Right ventricle myocardium superior (tissue), 1 donor: ENCODE measurements around the gene IFI30. TPM values are rescaled to one million over a fixed set of nuclear protein-coding genes. Genes with fewer than 3 reads are reported as not detected.

Source experiments
- ATAC-seq: fragments of 200-7000 bp; cut with Tn5 transposase; one replicate; pipeline ENCODE4 v1.9.1; 2020; ENCODE audit warnings: mild to moderate bottlenecking; ENCODE audit not compliant: poor library complexity
- DNase-seq: peaks from one replicate; pipeline ENCODE4 v3.0.0-alpha.2; 2020
- intact Hi-C: fragments of 100-400 bp; cut with DNase I; formaldehyde crosslinking; loops from one replicate; pipeline ENCODE4 v1.11.2; 2022
- total RNA-seq: library from RNA; stranded (reverse); fragmentation: NEBNext Ultra II Directional; extraction: Animal tissue kit (Norgen Biotek cat#: 25700); gene quantifications from one replicate; pipeline ENCODE4 v1.2.1, GENCODE V29; 2021
- donor health status: DM: no; HTN: yes; CAD: no; lungs with severe emphysema.

The IFI30 gene
- total RNA-seq, 1 donor from 2014 or later, result 23.1 TPM

GRCh38 chr19:18167011-18167410, 6.6 kb upstream of the IFI30 start:
- intact Hi-C loops, result loop anchor here (5.0 kb wide), 1 partner anchor 55 kb away; no protein-coding TSS in a partner anchor
- no peak for ATAC-seq
- no peak for DNase-seq

GRCh38 chr19:18167975-18168645, 5.5 kb upstream of the IFI30 start:
- intact Hi-C loops, result loop anchor here (5.0 kb wide), 1 partner anchor 56 kb away; no protein-coding TSS in a partner anchor
- ATAC-seq, result peak; percentile 47
- DNase-seq, result peak; percentile 62

GRCh38 chr19:18168673-18169381, 4.8 kb upstream of the IFI30 start:
- intact Hi-C loops, result loop anchor here (5.0 kb wide), 1 partner anchor 57 kb away; no protein-coding TSS in a partner anchor
- ATAC-seq (no peak), DNase-seq (no peak)

GRCh38 chr19:18170714-18171255, 2.8 kb upstream of the IFI30 start:
- peak; percentile 67 for DNase-seq
- intact Hi-C loops, result no loop called here

GRCh38 chr19:18171605-18172327, 1.8 kb upstream of the IFI30 start:
- intact Hi-C loops, result no loop called here
- DNase-seq (no peak), ATAC-seq (no peak)

More at GRCh38 chr19:18170714-18171255, 2.8 kb upstream of the IFI30 start:
- ATAC-seq, result peak; percentile 23

- ATAC-seq (no peak), DNase-seq (no peak)
- intact Hi-C loops, result no loop called here
Observed at GRCh38 chr19:18172331-18173053, 1.1 kb upstream of the IFI30 start.

- intact Hi-C loops, result no loop called here
- peak; percentile 82 for DNase-seq
- ATAC-seq, result peak; percentile 30
Observed at GRCh38 chr19:18173054-18173571, 500 bp upstream of the IFI30 start.

- intact Hi-C loops, result no loop called here
- no peak for ATAC-seq
- no peak for DNase-seq
Observed at GRCh38 chr19:18174983-18175382, 1.4 kb downstream of the IFI30 start.

- intact Hi-C loops, result no loop called here
- ATAC-seq (no peak), DNase-seq (no peak)
Observed at GRCh38 chr19:18176367-18177310, 3.0 kb downstream of the IFI30 start.

- no peak for ATAC-seq
- DNase-seq, result no peak
- intact Hi-C loops, result no loop called here
Observed at GRCh38 chr19:18179957-18180356, 6.3 kb downstream of the IFI30 start.

- no peak for DNase-seq
- intact Hi-C loops, result no loop called here
- ATAC-seq, result no peak
Observed at GRCh38 chr19:18183529-18183928, 9.9 kb downstream of the IFI30 start.

GRCh38 chr19:18185538-18185937, 11.9 kb downstream of the IFI30 start:
- ATAC-seq (no peak), DNase-seq (no peak)
- intact Hi-C loops, result no loop called here

- ATAC-seq, result no peak
- intact Hi-C loops, result no loop called here
- DNase-seq, result no peak
Observed at GRCh38 chr19:18190278-18190677, 16.7 kb downstream of the IFI30 start.

- DNase-seq (no peak), ATAC-seq (no peak)
- intact Hi-C loops, result no loop called here
Observed at GRCh38 chr19:18191640-18192062, 18.0 kb downstream of the IFI30 start.

GRCh38 chr19:18192673-18193387, 19.2 kb downstream of the IFI30 start, which contains the start of gene MPV17L2:
TSS of gene MPV17L2 (plus strand) at chr19:18193218. CDS start at chr19:18193282, 64 bp downstream.
- DNase-seq (peak; percentile 100), ATAC-seq (peak; percentile 94)
- intact Hi-C loops, result no loop called here

GRCh38 chr19:18193388-18194180, 20.0 kb downstream of the IFI30 start:
- DNase-seq, result no peak
- ATAC-seq, result no peak

More at GRCh38 chr19:18193388-18194180, 20.0 kb downstream of the IFI30 start:
- intact Hi-C loops, result no loop called here
